ENCODE data around the gene NADK2. TPM values are rescaled to one million over a fixed set of nuclear protein-coding genes. Genes with fewer than 3 reads are reported as not detected.
"Not testable (repeated sequence)": the region's sequence is repeated elsewhere in the genome, so short reads cannot be mapped to it uniquely, and the experiment has no call there.

NADK2 gene
- total and polyA plus RNA-seq, 10 of the 15 experiments (the other 5 are each of a cell fraction or from before 2014, with no cell fraction given): 2.4 to 9.0 (median 6.3) TPM

- H2AFZ ChIP-seq (ENCODE audit: control insufficient read depth, low read depth, low read length); H3K9me3 ChIP-seq (replicated peaks; ENCODE audit: control insufficient read depth, insufficient read depth, low read length); H3K4me2 ChIP-seq (ENCODE audit: control insufficient read depth, insufficient read depth); H3K9ac ChIP-seq (ENCODE audit: control insufficient read depth, insufficient read depth, low read length); in situ Hi-C loops (cut with MboI); POLR2A ChIA-PET; RAD21 ChIA-PET (ENCODE audit: unreplicated experiment); H3K27ac ChIP-seq (ENCODE audit: control insufficient read depth, insufficient read depth); CTCF ChIA-PET; SMC1A ChIA-PET (ENCODE audit: uncharacterized antibody, unreplicated experiment); H3K27me3 ChIP-seq (replicated peaks in 1 of 2; ENCODE audit: control insufficient read depth in 2 of 2, insufficient read depth in 2 of 2, low read length in 1 of 2); DNase-seq (ENCODE audit: low read depth, low spot score); H3K4me1 ChIP-seq (ENCODE audit: control insufficient read depth, insufficient read depth, low read length); H4K20me1 ChIP-seq (ENCODE audit: control insufficient read depth, insufficient read depth); H3K36me3 ChIP-seq (ENCODE audit: control insufficient read depth in 2 of 2, insufficient read depth in 2 of 2, low read length in 1 of 2); intact Hi-C loops (cut with micrococcal nuclease; ENCODE audit: unreplicated experiment); FAIRE-seq; ATAC-seq; H3K79me2 ChIP-seq (ENCODE audit: control insufficient read depth, insufficient read depth, low read length); BruUV-seq (replicated peaks); H3K4me3 ChIP-seq: not testable (repeated sequence)
- 93% methylated on average over 3 of the region's 4 CpGs for WGBS (ENCODE audit: insufficient coverage, insufficient replicate concordance, low lambda C conversion rate, missing lambda C conversion rate)
Measured at GRCh38 chr5:36184408-36184807, 57.3 kb downstream of the NADK2 start.

- no peak overlapping the region for H3K9ac ChIP-seq (ENCODE audit: control insufficient read depth, insufficient read depth, low read length)
- intact Hi-C loops (cut with micrococcal nuclease; ENCODE audit: unreplicated experiment) (no loop called here), in situ Hi-C loops (cut with MboI) (no loop called here)
- no peaks in the 10 kb centered on the region for H3K79me2 ChIP-seq (ENCODE audit: control insufficient read depth, insufficient read depth, low read length)
- WGBS (ENCODE audit: insufficient coverage, insufficient replicate concordance, low lambda C conversion rate, missing lambda C conversion rate): 98% methylated on average over 2 of the region's 2 CpGs
- no peaks in the 10 kb centered on the region for H3K9me3 ChIP-seq (replicated peaks; ENCODE audit: control insufficient read depth, insufficient read depth, low read length)
- no peak for DNase-seq (ENCODE audit: low read depth, low spot score)
- H3K4me3 ChIP-seq: no peak overlapping the region
- H3K4me2 ChIP-seq (ENCODE audit: control insufficient read depth, insufficient read depth): no peak overlapping the region
- H3K4me1 ChIP-seq (ENCODE audit: control insufficient read depth, insufficient read depth, low read length): peaks cover 10% of the 10 kb centered on the region
- H3K36me3 ChIP-seq (ENCODE audit: control insufficient read depth in 2 of 2, insufficient read depth in 2 of 2, low read length in 1 of 2): peaks cover 1 to 7% of the 10 kb centered on the region in 2 experiments; a peak in 3 of 4 replicates
- no peaks in the 10 kb centered on the region for H4K20me1 ChIP-seq (ENCODE audit: control insufficient read depth, insufficient read depth)
- POLR2A ChIA-PET: no interaction called here
- H3K27me3 ChIP-seq (replicated peaks in 1 of 2; ENCODE audit: control insufficient read depth in 2 of 2, insufficient read depth in 2 of 2, low read length in 1 of 2): no peaks in the 10 kb centered on the region
- RAD21 ChIA-PET (ENCODE audit: unreplicated experiment): no interaction called here
- H2AFZ ChIP-seq (ENCODE audit: control insufficient read depth, low read depth, low read length): no peak overlapping the region
- H3K27ac ChIP-seq (ENCODE audit: control insufficient read depth, insufficient read depth): no peak overlapping the region
- no TSS peak for BruUV-seq (replicated peaks)
- SMC1A ChIA-PET (ENCODE audit: uncharacterized antibody, unreplicated experiment): interaction anchor here (1.0 kb wide), 1 partner anchor 21 kb away, joined by 3 read pairs; no protein-coding TSS in a partner anchor
- no peak for FAIRE-seq
- ATAC-seq: no peak
- CTCF ChIA-PET: no interaction called here
- TF ChIP-seq RELB (IDR thresholded peaks at IDR 0.05; ENCODE audit: low read depth): no peak
- no peak for TF ChIP-seq POLR2A (IDR thresholded peaks at IDR 0.05; ENCODE audit: low read depth, low read length)
- no peak for TF ChIP-seq PAX8 (IDR thresholded peaks at IDR 0.05)
- no peak for TF ChIP-seq NFYB (IDR thresholded peaks at IDR 0.05; ENCODE audit: insufficient read depth, low read depth, low read length)
- TF ChIP-seq SMAD5 (IDR thresholded peaks at IDR 0.05; ENCODE audit: low read depth): no peak
- TF ChIP-seq GABPA (IDR thresholded peaks at IDR 0.05; ENCODE audit: low read depth): no peak
- no peak for TF ChIP-seq HDGF (IDR thresholded peaks at IDR 0.05)
- no peak for TF ChIP-seq KDM1A (IDR thresholded peaks at IDR 0.05; ENCODE audit: borderline replicate concordance)
- no peak for TF ChIP-seq ZNF274 (IDR thresholded peaks at IDR 0.05; ENCODE audit: insufficient read depth, insufficient read length)
- TF ChIP-seq SIX5 (IDR thresholded peaks at IDR 0.05; ENCODE audit: low read depth, low read length, severe bottlenecking): no peak
Measured at GRCh38 chr5:36181774-36182173, 60.0 kb downstream of the NADK2 start.
